HG03571 (cell line): Measurements from ENCODE around the gene NEDD9.
A peak's percentile ranks its signal among the peaks of the same experiment; 100 is the strongest.

Experiments used
- ATAC-seq: cut with Tn5 transposase; IDR thresholded peaks from one replicate; pipeline ENCODE4 v1.9.1; 2021; ENCODE audit not compliant: unreplicated experiment

NEDD9 gene

GRCh38 chr6:11236076-11236750 lies 3.7 kb upstream of the NEDD9 start:
- no peak for ATAC-seq

- no peak for ATAC-seq
Observed at GRCh38 chr6:11235062-11235461, 2.6 kb upstream of the NEDD9 start.

DNA sequence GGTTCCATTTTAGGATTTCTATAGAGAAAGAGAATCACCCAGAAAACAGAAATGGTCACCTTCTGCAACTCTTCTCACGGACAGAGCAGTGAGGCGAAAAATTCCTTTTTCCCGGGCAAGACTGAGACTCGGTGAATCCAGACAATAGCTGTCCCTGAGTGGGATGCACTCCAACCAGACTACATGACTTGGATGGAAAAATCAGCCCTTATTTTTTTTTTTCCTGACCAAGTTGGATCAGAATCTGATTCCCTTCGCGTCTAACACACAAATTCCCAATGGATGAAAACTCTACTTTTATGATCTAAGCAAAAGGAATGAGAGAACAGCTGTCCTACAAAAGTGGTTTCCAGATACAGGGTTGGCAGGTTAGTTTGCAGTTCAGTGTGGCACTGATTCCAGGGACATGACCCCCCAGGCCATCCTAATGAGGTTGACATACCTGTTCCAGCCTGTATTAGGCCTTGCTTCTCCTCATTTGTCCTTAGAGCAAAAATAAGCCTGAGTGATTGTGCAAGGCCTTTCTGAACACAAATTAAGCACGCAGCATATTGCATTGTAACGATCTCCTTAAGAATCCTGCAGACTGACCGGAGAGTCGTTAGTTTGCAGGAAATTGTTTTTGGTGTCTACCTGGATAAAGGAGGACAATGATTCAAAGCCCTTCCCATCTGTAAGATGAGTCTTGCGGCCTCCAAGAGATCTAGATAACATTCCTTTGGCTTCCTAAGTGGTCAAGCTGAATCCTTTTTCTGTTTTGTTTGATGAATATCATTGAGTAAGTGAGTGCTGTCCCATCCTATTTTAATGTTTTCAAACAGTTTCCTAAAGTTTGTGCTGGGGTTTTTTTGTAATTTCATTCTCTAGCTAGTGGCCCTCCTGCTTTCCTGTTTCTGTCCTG lies 1.5 kb upstream of the NEDD9 start:
- no peak for ATAC-seq

DNA sequence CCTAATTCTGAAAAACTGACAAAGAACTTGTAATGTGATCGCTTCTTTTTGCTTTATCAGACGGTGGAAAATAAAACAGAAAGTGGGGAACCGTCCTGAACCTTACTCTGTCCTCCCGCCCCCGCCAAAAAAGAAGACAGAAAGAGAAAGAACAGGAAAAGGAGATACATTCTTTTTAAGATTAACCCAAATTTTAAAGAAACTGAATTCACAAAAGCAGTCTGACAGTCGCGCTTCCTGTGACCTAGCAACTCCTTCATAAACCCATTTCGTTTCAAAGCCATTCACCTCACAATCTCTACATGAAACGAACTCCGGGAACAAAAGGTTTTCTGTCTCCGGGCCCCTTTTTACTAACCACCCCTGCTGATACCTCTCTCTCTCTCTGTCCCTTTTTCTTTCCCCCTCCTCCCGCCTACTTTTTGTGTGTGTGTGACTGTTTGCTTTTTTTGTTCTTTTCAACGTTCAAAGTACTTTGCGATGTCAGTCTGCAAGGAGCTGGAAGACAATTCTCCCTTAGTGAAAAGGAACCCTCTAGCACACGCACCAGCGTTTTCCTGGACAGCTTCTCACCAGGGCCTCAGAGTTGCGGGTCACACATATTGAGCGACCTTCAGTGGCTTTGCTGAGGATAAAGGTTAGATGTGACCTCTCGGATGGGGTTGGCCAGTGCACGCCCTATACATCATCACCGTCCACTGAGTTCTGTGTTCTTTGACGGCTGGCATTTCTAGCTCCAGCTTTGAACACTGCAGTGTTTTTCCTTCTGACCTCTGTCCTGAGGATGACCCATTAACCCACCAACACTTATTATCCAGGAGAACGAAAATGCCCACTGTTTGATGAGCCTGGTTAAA lies 530 bp upstream of the NEDD9 start:
- no peak for ATAC-seq

- no peak for ATAC-seq
Observed at GRCh38 chr6:11231564-11232192, 790 bp downstream of the NEDD9 start.

DNA sequence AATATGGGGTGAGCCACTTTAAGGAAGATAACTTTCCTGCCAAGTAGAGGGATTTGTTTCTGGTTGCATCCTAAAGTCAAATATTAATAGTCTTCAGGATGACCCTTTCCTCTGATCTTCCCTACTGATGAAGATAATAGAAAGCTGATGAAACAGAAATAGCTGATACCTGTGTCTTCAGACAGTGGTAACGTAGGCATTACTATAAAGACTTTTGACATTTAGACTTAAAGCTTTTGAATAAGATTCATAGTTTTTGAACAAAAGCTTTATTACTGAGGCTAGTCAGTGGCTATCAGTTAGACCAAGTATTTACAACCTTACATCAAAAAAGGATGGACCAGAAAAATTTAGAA lies 1.4 kb downstream of the NEDD9 start:
- ATAC-seq, result no peak

- no peak for ATAC-seq
Observed at GRCh38 chr6:11230158-11231107, 2.0 kb downstream of the NEDD9 start.

DNA sequence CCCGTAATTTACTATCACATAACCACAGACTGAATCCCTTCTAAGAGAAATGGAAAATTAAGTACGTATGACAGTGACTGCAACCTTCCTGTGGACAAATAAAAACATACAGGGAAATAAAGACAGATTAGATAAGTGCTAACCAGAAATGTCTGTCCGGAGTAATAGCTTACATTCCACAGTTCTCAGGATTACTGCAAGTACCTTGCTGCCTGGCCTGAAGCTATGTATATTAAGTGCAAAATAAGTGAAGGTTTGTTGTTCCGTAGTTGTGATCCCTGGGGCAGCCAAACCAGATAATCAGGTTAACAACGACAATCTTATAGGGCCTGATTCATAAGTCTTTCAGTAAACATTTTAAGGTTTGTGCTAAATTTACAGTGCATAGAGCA lies 2.8 kb downstream of the NEDD9 start:
- no peak for ATAC-seq

GRCh38 chr6:11228935-11229654 lies 3.4 kb downstream of the NEDD9 start:
- ATAC-seq, result no peak

GRCh38 chr6:11227698-11228097 lies 4.8 kb downstream of the NEDD9 start:
- ATAC-seq, result no peak

- ATAC-seq, result no peak
Observed at GRCh38 chr6:11226005-11226404, 6.5 kb downstream of the NEDD9 start.

- ATAC-seq, result no peak
Observed at GRCh38 chr6:11224966-11225463, 7.5 kb downstream of the NEDD9 start.

DNA sequence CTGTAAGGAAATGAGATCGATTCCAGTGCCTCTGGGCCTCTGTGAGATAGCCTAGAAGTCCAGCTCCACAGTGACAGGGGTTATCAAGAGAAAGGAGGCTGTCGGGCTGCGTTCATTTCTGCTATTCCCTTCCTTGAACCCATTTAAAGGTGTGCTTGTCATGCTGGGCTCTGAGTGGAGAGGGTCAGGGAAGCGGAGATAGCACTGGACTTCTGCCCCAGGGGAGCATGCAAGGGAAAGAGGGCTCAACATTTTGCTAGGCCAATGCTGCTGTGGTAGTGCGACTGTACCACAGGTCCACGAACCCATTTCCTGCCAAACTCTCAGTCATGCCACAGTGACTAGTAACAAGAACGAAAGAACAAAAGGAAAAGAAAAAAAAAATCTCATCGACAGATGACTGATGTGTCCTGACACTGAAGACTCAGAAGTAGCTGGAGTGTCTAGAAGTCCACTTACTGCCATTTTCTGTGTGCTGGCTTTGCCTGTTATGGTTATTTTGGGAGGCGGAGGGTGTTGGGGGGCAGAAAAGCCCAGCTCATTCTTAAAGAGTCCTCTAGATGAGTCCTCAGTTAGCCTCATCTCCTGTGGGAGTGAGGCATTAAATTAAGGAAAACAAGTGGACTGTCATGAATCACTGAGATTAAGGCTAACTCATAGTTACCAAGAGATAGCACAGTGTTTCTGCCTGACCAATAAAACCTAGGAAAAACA lies 8.1 kb downstream of the NEDD9 start:
- ATAC-seq, result peak; percentile 58

- no peak for ATAC-seq
Observed at GRCh38 chr6:11223286-11223864, 9.1 kb downstream of the NEDD9 start.

DNA sequence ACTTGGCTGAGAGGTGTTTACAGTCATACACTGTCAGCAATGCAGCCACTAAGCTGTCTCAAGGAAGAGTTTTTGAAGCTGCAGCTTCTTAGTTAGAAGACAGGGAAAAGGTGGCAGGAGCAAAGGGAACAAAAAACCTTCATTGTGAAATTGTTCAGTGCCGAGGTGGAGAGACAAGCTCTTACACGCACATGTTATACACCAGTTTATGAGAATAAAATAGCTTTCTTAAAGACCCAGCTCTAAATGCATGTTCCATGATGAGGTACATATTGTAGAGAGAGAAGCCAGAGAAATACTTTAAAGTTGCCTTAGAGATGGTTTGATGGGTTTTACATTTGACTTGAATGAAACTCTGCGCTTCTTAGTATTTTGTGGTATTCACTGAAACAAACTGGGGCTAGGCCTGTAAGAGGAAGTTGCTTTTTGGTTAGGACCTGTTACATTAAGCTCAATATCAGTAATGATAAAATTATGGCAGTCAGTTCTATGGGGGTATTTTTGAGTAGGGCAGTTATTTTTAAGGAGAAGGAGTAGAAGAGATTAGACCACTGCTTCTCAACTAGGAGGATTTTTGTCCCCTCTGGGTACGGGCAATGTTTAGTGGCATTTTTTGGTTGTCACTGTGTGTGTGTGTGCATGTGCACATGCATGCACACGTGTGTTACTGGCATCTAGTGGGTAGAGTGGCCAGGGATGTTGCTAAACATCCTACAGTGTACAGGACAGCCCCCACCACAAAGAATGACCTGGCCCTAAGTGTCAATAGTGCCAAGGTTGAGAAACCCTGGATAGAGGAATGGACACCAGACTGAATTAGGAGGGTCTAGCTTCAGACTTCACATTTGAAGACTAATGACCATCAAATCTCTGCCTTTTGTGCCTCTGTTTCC lies 9.8 kb downstream of the NEDD9 start:
- no peak for ATAC-seq

DNA sequence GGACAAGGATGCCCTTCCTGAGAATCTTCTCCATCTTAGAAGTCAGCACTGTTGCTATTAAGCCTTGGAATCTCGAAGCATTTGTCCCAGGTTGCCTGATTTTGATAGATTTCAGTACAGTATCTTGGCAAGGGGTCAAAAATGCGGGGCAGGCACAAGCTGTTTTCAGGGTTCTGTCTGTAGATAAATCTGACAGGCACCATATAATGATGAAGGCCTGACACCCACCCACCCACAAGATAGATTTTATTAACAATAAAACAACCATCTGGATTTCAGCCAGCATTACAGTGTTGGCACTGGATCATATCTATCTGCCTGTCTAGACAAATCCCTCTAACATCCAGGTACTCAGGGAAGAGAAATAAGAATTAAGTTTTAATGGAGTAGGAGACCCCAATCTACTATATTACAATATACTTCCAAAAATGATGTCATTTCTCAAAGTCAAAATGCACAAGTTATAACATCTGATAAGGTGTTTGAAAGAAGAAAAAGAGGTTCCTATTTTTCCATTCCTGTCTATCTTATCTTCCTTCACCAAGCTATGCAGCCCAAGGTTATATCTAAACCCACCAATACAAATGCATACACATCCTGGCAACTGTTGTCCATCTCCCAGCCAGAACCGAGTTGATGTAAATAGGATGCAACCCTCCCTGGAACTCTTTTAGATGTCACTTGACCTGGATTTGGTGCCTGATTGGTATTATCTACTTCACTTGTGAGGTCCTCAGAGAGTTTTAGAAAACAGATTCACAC lies 10.7 kb downstream of the NEDD9 start:
- ATAC-seq, result no peak
